GM10847 (cell line): ENCODE data around the gene KLHL29.

ENCODE experiments used
- POLR2A ChIP-seq: IDR thresholded peaks from 2 replicates; pipeline ENCODE4 v1.6.1; 2011; ENCODE audit not compliant: insufficient read length; ENCODE audit errors: extremely low read depth

The KLHL29 gene

DNA sequence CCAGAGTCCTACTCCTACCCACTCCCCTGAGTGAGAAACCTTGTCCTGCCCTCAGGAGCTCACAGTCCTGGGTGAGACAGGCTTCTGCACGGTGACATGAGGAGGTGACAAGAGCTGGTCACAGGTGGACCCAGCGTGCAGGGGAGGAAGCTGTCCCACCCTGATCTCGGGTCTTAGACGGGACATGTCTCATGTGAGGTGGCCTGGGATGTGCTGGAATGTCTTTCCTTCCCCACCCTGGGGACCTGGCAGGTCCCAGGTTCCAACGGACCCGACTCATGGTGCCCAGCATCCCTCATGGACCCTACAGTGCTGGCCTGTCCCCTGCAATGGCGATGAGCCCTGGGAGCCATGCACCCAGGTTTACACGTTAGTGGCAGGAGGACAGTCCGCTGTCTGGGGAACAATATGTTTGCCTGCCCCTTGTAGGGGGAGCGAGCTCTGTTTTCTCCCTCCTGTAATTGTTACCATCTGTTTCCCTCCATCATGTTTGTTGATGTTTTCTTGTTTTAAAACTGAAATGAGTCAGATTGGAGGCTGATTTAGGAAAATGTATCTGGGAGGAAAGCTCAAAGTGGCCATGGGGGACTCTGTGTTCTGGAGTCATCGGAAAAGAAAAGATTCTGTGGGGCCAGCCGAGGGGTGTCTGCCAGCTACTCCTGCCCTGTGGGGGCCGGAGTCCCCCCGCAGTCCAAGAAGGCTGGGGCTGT, 238.1 kb downstream of the KLHL29 start:
- TF ChIP-seq POLR2A = no peak

DNA sequence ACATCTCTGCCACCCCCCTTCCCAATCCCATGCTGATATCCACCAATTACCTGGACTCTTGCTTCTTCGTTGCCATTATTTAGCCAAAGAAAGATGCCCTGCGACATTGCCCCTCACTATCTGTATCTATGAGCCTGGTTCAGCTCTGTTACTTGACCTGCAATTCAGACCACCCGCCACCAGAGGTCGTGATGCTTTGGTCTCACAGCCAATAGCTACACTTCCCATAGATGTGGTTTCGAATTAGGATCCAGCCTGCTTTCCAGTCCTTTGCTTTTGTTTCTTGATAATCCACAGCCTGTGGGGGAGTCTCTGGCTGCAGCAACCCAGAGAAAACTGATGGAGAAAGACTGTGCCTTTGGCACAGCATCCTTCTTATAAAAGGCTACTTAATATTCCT, 239.4 kb downstream of the KLHL29 start:
- TF ChIP-seq POLR2A = no peak

DNA sequence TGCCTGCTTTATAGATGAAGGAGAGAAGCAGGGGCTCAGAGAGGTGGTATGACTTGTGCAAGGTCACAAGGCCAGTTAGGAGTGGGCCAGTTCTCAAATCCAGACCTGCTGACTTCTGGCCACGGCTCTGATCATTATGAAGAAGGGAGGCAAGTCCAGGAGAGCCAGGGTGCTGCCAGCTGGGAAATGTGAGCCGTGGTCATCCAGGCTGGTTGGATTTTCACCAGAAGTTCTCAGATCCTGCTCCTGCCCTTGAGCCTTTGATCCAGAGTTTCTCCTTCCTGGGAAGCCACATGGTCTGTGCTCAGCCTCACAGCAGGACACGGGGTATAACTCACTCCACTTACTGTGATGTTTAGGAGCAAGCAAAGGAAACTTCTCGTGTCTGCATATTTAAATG, 239.9 kb downstream of the KLHL29 start:
- TF ChIP-seq POLR2A = no peak

DNA sequence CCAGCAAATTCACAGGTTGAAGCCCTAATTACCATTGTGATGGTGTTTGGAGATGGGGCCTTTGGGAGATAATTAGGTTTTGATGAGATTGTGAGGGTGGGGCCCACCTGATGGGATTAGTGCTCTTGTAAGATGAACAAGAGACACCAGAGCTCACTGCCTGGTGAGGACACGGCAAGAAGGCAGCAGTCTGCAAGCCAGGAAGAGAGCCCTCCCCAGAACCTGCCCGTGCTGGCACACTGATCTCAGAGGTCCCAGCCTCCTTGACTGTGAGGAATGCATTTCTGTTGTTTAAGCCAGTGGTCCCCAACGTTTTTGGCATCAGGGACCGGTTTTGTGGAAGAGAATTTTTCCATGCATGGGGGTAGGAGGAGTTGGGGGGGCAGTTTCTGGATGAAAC, 240.7 kb downstream of the KLHL29 start:
- no peak for TF ChIP-seq POLR2A

DNA sequence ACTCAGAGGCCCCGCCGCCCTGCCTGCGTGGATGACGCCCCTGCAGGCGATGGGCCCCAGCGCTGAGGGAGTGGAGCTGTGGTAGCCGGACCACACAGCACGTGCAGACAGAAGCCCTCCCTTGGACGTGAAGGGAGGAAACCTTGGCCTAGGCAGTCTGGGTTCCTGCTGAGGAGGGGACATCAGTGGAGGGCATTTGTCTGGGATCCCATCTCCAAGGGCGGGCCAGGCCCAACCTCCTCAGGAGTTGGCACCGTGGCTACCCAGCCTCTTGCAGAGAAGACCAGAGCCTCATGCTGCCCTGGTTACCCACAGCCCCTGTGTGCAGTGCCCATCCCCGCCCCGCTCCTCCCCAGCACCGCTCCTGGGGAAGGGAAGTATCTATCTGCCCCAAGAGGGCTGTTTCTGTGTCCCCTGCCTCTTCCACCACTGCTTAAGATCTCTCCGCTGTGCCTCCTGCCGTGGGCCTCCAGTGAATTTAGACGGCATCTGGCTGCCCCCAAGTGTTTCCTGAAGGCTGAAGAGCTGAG, 241.8 kb downstream of the KLHL29 start:
- TF ChIP-seq POLR2A = no peak

DNA sequence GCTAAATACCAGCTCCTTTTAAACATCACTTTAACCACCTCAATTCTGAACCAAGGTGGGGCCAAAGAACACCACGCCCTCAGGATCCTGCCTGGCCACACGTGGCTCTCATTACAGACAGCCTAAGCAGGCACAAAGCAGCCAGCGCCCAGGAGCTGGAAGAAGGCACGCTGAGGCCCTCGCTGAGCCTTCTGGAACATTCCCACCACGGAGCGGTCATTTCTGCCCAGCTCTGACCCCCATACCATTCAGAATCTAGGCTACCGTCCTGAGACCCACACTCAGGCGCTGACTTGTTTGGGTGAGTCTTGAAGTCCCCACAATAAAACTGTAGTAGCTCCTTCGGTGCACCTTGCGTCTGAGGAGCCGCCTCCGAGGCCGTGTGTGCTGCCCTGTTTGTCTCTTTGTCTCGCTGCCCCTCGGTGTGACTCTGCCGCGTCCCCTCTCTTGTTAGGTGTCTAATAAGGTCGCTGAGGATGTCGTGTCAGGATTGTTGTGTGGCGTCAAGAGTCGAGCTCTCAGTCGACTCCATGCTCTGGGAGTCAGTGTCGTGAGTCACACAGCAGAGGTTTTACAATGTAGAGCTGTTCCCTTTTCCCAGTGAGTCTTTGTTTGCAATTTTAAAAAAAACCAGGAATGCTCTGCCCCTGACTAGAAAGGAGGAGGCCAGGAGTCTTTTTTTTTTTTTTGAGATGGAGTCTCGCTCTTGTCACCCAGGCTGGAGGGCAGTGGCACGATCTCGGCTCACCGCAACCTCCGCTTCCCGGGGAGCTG, 242.4 kb downstream of the KLHL29 start:
- TF ChIP-seq POLR2A = no peak

DNA sequence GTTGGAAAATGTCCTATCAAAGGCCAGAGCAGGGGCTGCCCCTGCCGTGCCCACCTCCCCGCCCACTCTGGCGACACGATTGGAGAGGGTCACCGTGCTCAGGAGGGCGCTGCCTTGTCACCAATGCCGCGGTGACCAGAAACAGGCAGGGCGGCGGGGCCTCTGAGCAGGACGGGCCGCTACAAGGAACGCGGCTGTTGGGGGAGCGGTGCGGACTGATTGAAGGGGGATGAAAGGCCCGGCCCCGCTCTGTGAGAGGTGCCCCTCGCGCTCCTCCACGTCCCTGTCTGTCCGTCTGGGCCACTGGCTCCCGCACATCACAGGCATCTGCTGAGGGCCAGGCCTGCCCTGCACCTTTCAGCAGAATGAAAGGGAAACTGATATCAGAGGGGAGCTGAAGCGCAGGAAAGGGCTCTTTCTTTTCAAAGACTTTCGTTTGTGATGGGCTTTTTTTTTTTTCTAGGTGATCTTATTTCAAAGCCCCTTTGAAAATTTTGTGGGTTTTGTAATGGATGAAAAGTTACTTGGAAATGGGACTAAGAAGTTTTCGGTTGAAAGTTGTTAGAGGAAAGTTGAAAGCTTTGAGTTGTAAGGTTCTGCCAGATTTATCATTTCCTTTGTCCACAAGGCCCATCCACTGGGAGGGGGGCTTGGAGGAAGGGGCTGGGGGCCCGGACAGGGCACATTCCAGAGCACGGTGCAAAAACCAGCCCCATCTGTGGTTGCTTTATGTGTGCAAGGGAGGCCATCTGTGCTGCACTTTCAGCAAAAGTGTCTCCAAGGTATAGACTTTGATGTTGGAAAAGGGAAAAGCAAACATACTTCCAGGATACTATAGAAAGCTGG, 244.2 kb downstream of the KLHL29 start:
- no peak for TF ChIP-seq POLR2A

DNA sequence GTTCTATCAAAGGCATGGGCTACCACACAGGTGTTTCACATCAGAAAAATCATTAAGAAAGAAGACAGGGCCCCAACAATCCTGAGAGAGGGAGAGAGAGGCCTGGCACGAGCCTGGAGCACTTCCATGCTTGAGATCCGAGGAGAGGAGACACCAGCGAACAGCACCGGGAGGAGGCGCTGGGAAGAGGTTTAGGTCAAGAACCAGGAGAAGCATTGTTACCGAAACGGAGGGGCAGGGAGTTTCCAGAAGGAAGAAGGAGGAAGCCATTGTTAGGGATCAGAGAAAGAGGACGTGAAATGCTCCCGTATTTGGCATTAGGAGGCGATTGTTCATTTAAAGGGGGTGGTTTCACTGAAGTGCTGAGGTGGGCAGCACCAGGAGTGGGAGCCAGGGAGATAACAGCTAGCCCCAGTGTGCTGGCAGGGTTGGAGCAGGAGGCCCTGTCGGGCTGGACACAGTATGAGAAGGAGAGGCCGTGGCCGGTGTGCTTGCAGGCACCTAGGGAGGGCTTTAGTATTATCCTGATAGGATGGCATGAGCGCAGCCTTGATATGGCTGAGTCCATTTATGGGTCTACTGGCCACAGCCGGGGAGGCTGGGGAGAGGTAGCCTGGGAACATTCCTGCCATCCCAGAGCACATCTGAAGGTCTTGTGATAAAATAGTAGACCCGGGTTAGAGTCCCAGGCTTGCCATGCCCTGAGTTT, 244.9 kb downstream of the KLHL29 start:
- no peak for TF ChIP-seq POLR2A

DNA sequence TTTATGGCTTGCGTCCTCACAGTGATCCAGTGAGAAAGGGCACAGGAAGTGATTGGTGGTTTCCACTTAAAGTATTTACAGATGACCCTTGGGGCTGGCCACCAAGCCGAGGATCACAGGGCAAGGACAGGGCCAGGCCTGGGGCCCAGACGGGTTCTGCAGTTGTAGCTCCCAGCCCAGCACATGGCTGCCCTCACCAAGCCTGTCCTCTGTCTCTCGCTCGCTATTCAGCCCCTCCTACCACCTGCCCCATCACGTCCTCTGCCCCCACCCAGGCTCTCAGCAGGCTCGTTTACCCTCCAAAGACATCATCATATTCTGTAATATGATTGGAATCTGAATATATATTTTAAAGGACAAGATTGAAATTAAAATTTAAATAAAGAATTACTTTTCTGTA, 246.0 kb downstream of the KLHL29 start:
- no peak for TF ChIP-seq POLR2A

DNA sequence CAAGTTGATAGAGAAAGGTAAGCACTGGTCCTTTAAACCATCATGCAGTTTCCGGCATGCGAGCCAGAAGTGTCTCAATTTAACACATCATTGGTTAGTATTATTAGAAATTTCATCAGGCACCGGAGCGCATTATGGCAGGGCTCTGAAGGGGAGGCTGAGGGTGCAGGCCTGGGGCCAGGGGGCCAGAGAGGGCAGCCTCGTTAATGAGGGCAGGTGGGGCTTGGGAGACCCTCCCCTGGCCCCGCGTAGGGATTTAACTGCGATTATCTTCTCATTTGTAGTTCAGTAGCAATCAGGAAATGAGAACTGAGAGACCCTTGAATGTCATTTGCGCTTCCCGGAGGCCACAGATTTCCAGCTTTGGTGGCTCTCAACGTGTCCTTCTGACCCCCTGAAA, 246.4 kb downstream of the KLHL29 start:
- TF ChIP-seq POLR2A = no peak

DNA sequence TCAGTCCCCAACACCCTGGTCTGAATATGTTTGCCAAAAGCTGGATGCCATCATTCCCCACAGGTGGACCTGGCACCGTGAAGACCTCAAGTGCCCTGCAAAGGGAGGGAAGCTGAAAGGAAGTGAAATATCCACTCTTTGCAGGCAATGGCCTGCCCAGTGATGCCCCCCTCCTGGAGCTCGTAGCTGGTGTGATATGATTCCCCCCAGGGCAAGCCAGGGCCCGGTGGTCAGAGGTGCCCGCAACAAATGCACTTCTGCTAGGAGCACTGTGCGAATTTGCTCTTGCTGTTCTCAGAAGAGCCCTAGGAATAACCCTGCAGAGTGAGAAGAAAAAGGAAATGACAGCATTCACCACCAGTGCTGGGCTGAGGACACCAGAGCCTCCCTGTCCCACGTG, 247.4 kb downstream of the KLHL29 start:
- TF ChIP-seq POLR2A = no peak

DNA sequence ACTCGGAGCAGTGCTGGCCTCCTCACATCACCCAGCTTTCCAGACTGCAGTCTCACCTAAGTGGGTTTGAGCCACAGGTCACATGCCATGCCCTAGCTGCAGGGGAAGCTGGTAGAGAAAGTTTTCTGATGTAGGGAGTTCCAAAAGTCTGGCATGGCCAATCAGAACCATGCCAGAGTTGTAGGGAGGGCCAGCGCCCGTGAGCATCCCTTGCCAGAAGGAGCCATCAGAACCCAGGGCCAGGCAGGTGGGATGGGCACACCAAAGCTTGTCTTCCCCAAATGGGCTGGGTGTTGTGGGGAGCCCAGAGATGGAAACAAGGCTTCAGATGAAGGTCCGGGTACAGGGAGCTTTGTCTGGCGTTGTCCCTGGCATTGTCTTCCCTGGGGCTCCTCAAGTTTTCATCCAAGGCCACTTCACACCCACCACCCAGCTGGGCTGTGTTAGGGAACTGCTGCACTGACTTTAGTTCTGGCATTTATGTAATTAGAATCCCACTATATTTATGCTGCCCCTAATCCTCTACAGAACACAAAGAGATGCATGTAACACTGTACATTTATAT, 247.9 kb downstream of the KLHL29 start:
- TF ChIP-seq POLR2A = no peak

DNA sequence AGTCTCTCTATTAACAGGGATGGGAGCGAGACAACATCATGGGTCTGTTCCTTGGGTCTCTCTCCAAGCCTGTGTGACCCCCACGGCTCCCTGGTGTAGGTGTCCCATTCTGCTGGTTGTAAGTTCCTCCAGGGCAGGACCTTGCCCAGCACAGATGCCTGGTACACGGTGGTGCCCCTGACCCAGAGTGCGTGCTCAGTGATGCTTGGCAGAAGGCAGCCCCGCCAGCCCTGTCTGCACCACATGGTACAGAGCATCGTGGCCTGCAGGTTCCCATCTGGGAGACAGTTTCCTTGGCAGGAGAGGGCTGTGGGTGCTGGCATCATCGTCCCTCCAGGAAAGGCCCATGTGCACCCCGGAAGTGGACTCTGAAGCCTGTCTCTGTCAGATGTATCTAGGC, 249.0 kb downstream of the KLHL29 start:
- no peak for TF ChIP-seq POLR2A

DNA sequence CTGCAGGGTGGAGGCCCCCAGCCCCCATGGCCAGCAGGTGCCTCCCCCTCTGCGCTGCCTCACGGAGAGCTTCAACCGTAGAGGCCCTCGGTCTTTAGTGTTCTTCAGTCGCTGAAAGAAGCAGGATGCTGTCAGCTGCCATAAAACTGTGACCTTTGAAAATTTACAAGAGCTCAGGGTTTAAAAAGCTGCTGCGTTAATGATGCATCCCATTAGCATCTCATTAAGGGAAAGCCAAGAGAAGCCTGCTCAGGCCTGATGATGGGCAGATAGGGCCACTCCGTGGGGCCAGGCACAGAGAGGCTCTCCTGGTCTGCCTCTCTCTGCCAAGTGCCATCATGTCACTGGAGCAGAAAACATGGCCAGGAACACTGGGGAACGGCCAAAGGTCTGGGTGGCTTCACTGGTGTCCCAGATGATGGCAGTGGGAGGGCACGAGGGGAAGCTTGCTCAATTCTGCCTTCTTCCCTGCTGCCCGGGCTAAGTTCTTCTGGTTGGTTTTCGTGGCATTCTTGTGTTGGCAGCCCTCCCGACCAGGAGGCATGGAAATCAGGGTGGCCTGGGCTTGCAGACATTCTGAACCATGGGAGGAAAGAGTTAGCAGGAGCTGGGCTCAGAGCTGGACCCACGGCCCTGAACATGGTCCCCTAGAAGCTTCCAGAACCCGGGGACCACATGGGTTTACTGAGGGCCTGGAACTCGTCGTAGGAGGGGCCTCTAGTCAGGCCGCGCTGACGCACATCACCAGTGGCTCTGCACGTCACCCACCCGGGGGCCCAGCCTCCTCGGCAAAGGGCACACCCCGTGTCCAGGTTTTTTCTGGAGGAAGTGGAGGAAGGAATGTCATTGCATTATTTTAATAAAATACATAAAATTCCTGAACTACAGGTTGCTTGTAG, 250.7 kb downstream of the KLHL29 start:
- no peak for TF ChIP-seq POLR2A
